Nephron progenitor cell (in vitro differentiated cells): ENCODE data around the gene LDLRAD3.
A peak's percentile ranks its signal among the peaks of the same experiment; 100 is the strongest.

Experiments used
- DNase-seq: peaks from one replicate; pipeline ENCODE4 v3.0.0; 2021
- H3K27ac Mint-ChIP-seq: 2 replicates; pipeline ENCODE4 v1.8.0; 2021; ENCODE audit warnings: mild to moderate bottlenecking, moderate library complexity, mixed read lengths
- H3K27me3 Mint-ChIP-seq: 2 replicates; pipeline ENCODE4 v1.8.0; 2021; ENCODE audit warnings: mild to moderate bottlenecking, low read depth, mixed read lengths; ENCODE audit not compliant: poor library complexity
- H3K36me3 Mint-ChIP-seq: 2 replicates; pipeline ENCODE4 v1.8.0; 2021; ENCODE audit warnings: low read depth, mixed read lengths
- H3K4me1 Mint-ChIP-seq: 2 replicates; pipeline ENCODE4 v1.8.0; 2021; ENCODE audit warnings: mixed read lengths
- H3K4me3 Mint-ChIP-seq: 2 replicates; pipeline ENCODE4 v1.8.0; 2021; ENCODE audit warnings: mild to moderate bottlenecking, moderate library complexity, mixed read lengths
- H3K9me3 Mint-ChIP-seq: 2 replicates; pipeline ENCODE4 v1.8.0; 2021; ENCODE audit warnings: mild to moderate bottlenecking, moderate library complexity, mixed read lengths
- CTCF ChIP-seq: fragments of 200-600 bp; sonication (generic); IDR thresholded peaks from 2 replicates; pipeline ENCODE4 v1.5.0; 2021; ENCODE audit warnings: antibody characterized with exemption

Gene LDLRAD3

GRCh38 chr11:35937111-35937510 lies 6.8 kb upstream of the LDLRAD3 start:
- Mint-ChIP-seq H3K9me3 (peaks cover 8% of the 10 kb centered on the region), H3K27ac (no peak overlapping the region), H3K27me3 (peaks cover 7% of the 10 kb centered on the region), H3K4me3 (no peak overlapping the region), H3K4me1 (peaks cover 41% of the 10 kb centered on the region), H3K36me3 (peaks cover 1% of the 10 kb centered on the region)
- DNase-seq = no peak
- no peak for TF ChIP-seq CTCF

DNA sequence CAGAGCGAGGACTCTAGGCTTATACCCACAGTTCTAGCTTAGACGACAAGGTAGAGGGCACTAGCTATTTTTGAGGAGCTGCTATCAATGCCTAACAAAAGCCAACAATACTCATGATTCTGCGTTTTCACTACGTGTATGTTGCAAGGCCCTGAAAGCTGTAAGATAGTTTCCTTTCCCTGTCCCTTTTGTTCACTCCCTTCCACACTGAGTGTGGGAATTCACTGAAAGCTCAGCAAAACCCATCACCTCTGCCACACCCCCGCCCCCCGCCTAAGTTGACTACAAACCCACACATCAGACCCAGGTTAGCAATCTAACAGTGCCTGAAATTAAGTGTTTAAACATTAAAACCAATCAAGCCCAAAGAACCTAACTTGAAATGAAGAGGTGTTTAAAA lies 6.2 kb upstream of the LDLRAD3 start:
- no peak for DNase-seq
- Mint-ChIP-seq H3K4me1 (peaks cover 47% of the 10 kb centered on the region), H3K4me3 (no peak overlapping the region), H3K36me3 (no peaks in the 10 kb centered on the region), H3K9me3 (peaks cover 2% of the 10 kb centered on the region), H3K27ac (no peak overlapping the region), H3K27me3 (peaks cover 7% of the 10 kb centered on the region)
- TF ChIP-seq CTCF = no peak

DNA sequence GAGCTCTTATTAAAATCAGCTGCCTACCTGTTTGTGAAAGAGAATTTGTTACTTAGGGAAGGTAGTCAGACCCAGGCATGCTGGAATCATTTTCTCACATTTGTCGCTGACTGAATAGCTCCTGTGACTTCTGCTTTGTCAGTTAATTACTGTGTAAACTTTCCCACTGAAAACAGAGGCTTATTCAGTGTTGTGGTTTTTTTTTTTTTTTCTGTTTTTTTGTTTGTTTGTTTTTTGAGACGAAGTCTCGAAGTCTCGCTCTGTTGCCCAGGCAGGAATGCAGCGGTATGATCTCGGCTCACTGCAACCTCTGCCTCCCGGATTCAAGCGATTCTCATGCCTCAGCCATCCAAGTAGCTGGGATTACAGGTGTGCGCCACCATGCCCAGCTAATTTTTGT lies 5.6 kb upstream of the LDLRAD3 start:
- Mint-ChIP-seq H3K27ac (no peak overlapping the region), H3K4me3 (no peak overlapping the region), H3K27me3 (peaks cover 7% of the 10 kb centered on the region), H3K36me3 (no peaks in the 10 kb centered on the region), H3K9me3 (no peaks in the 10 kb centered on the region), H3K4me1 (peaks cover 52% of the 10 kb centered on the region)
- no peak for TF ChIP-seq CTCF
- DNase-seq = no peak

GRCh38 chr11:35943309-35943708 lies 553 bp upstream of the LDLRAD3 start:
- Mint-ChIP-seq H3K36me3 (peaks cover 10% of the 10 kb centered on the region), H3K4me1 (peaks cover 66% of the 10 kb centered on the region), H3K9me3 (no peaks in the 10 kb centered on the region)

DNA sequence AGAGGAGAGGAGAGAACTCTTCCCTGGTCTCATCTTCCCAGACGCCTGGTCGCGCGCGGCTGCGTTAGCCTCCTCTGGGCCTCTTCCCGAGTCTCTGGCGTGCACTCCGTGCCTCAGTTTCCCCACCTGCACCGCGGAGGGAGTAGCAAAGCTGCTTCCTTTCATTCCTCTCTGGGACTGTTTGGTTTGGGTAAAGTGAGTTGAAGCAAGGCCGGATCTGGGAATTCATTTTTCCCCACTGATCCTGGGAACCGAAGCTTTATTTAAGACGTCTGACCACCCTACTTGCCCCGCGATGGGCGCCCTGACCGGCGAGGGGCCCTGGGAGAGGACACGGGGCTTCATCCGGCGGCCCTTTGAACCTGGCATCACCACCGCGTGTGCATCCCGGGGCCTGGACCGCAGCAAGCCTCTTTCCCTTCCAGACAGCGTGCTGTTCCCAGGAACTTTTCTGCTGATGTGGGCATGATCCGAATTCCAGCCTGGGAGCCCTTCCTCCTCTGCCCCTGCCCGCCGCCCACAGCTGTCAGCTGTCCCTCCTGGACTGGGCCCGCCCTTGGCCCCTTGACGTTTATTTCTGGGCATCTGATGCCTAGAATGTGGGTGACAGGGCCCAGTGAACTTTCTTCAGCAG lies 758 bp downstream of the LDLRAD3 start:
- TF ChIP-seq CTCF = no peak
- Mint-ChIP-seq H3K27me3 (peaks cover 4% of the 10 kb centered on the region), H3K36me3 (peaks cover 15% of the 10 kb centered on the region), H3K4me3 (peak overlapping the region; percentile 95), H3K27ac (peak overlapping the region; percentile 98), H3K4me1 (peaks cover 74% of the 10 kb centered on the region), H3K9me3 (no peaks in the 10 kb centered on the region)
- DNase-seq = peak; percentile 28

More at GRCh38 chr11:35943309-35943708, 553 bp upstream of the LDLRAD3 start:
- H3K4me3 Mint-ChIP-seq = peak overlapping the region; percentile 88
- no peak for DNase-seq
- peaks cover 5% of the 10 kb centered on the region for H3K27me3 Mint-ChIP-seq
- H3K27ac Mint-ChIP-seq = peak overlapping the region; percentile 94
- TF ChIP-seq CTCF = no peak

DNA sequence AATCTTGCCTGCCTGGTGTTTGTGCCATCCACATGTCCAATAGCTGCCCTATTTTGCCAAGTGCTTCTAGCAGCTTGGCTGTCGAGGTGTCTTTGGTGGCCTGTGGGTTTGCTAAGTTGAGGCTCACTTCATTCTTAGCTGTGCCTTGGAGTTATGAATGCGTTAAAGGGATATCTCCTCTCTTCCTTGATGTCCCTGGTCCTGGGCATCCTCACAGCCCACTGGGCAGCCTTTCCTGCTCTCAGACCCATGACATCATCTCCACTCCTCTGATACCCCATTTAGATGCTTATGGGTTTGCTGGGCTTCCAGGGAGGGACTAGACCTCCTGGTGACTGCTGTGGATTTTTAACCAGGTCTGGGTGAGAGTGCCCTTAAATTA lies 1.3 kb downstream of the LDLRAD3 start:
- H3K36me3 Mint-ChIP-seq = peaks cover 15% of the 10 kb centered on the region
- H3K4me3 Mint-ChIP-seq = peak overlapping the region; percentile 95
- no peak for DNase-seq
- H3K27ac Mint-ChIP-seq = no peak overlapping the region
- peaks cover 79% of the 10 kb centered on the region for H3K4me1 Mint-ChIP-seq
- H3K27me3 Mint-ChIP-seq = peaks cover 3% of the 10 kb centered on the region
- no peak for TF ChIP-seq CTCF
- no peaks in the 10 kb centered on the region for H3K9me3 Mint-ChIP-seq
